ENCODE measurements around the gene PLCB1. TPM values are rescaled to one million over a fixed set of nuclear protein-coding genes. Genes with fewer than 3 reads are reported as not detected.

The PLCB1 gene
- total and polyA plus RNA-seq, 10 of the 15 experiments (the other 5 are each of a cell fraction or from before 2014, with no cell fraction given), result 0.05 to 5.3 (median 0.17) TPM; not detected in 1

GRCh38 chr20:8234580-8234979 lies 102.5 kb downstream of the PLCB1 start (continued):
- TF ChIP-seq LARP7 (IDR thresholded peaks at IDR 0.05) (no peak), NBN (IDR thresholded peaks at IDR 0.05) (no peak), FOXK2 (IDR thresholded peaks at IDR 0.05) (no peak), ATF7 (IDR thresholded peaks at IDR 0.05; ENCODE audit: low read depth) (no peak), ATF3 (IDR thresholded peaks at IDR 0.05; ENCODE audit: borderline replicate concordance, extremely low read depth, low read depth, low read length) (no peak), NR2C2 (IDR thresholded peaks at IDR 0.05; ENCODE audit: borderline replicate concordance, control insufficient read depth, insufficient read length, low read depth) (no peak)
- TF ChIP-seq, protein P1, sequence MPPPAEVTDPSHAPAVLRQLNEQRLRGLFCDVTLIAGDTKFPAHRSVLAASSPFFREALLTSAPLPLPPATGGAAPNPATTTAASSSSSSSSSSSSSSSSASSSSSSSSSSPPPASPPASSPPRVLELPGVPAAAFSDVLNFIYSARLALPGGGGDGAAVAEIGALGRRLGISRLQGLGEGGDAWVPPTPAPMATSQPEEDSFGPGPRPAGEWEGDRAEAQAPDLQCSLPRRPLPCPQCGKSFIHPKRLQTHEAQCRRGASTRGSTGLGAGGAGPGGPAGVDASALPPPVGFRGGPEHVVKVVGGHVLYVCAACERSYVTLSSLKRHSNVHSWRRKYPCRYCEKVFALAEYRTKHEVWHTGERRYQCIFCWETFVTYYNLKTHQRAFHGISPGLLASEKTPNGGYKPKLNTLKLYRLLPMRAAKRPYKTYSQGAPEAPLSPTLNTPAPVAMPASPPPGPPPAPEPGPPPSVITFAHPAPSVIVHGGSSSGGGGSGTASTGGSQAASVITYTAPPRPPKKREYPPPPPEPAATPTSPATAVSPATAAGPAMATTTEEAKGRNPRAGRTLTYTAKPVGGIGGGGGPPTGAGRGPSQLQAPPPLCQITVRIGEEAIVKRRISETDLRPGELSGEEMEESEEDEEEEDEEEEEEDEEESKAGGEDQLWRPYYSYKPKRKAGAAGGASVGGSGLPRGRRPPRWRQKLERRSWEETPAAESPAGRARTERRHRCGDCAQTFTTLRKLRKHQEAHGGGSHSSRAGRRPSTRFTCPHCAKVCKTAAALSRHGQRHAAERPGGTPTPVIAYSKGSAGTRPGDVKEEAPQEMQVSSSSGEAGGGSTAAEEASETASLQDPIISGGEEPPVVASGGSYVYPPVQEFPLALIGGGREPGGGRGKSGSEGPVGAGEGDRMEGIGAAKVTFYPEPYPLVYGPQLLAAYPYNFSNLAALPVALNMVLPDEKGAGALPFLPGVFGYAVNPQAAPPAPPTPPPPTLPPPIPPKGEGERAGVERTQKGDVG (CRISPR knock-in tag; IDR thresholded peaks at IDR 0.05), result no peak
- TF ChIP-seq, protein P2, sequence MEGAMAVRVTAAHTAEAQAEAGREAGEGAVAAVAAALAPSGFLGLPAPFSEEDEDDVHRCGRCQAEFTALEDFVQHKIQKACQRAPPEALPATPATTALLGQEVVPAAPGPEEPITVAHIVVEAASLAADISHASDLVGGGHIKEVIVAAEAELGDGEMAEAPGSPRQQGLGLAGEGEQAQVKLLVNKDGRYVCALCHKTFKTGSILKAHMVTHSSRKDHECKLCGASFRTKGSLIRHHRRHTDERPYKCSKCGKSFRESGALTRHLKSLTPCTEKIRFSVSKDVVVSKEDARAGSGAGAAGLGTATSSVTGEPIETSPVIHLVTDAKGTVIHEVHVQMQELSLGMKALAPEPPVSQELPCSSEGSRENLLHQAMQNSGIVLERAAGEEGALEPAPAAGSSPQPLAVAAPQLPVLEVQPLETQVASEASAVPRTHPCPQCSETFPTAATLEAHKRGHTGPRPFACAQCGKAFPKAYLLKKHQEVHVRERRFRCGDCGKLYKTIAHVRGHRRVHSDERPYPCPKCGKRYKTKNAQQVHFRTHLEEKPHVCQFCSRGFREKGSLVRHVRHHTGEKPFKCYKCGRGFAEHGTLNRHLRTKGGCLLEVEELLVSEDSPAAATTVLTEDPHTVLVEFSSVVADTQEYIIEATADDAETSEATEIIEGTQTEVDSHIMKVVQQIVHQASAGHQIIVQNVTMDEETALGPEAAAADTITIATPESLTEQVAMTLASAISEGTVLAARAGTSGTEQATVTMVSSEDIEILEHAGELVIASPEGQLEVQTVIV (IDR thresholded peaks at IDR 0.05; ENCODE audit: borderline replicate concordance, partially characterized antibody), result no peak
